Spleen (tissue), 7 donors: ENCODE data around the gene RNASE11.

Experiments
- CTCF ChIP-seq, 11 experiments: fragments of 200-600 bp in 7 of 11; fragments of 450-650 bp in 4 of 11; sonication (generic) in 4 of 11; IDR thresholded peaks in 8 of 11; conservative IDR thresholded peaks in 3 of 11; 1 replicate in 7 of 11; 2 replicates in 4 of 11; pipeline versions ENCODE4 v1.4.0 to v1.8.0; 2016 to 2021; ENCODE audit warnings: antibody characterized with exemption in 11 of 11, inconsistent platforms in 4 of 11, mild to moderate bottlenecking in 1 of 11
- POLR2A ChIP-seq, 3 donors: fragments of 450-650 bp; IDR thresholded peaks; one replicate each; pipeline ENCODE4 v1.5.1; 2017; ENCODE audit warnings: antibody characterized with exemption in 3 of 3, mild to moderate bottlenecking in 1 of 3
- donor health status: DM: no; HTN: no; CAD: no; lungs with moderate emphysema.
- donor health status: DM: no; HTN: no; CAD: no.
- donor health status: DM: no; HTN: no; CAD: no.

GRCh38 chr14:20551606-20552005, 36.2 kb downstream of the RNASE11 start:
- no peak for TF ChIP-seq POLR2A (IDR thresholded peaks at IDR 0.05)
- no peak for TF ChIP-seq CTCF (IDR thresholded peaks at IDR 0.05 in 8 of 11, conservative IDR thresholded peaks at IDR 0.05 in 3 of 11)
